HG03520 (cell line): ENCODE data around the gene CD14.
A peak's percentile ranks its signal among the peaks of the same experiment; 100 is the strongest.
"Not testable (repeated sequence)": the region's sequence is repeated elsewhere in the genome, so short reads cannot be mapped to it uniquely, and the experiment has no call there.

Experiments
- ATAC-seq: cut with Tn5 transposase; IDR thresholded peaks from one replicate; pipeline ENCODE4 v1.9.1; 2021; ENCODE audit warnings: mild to moderate bottlenecking, moderate library complexity; ENCODE audit not compliant: unreplicated experiment

Gene CD14

DNA sequence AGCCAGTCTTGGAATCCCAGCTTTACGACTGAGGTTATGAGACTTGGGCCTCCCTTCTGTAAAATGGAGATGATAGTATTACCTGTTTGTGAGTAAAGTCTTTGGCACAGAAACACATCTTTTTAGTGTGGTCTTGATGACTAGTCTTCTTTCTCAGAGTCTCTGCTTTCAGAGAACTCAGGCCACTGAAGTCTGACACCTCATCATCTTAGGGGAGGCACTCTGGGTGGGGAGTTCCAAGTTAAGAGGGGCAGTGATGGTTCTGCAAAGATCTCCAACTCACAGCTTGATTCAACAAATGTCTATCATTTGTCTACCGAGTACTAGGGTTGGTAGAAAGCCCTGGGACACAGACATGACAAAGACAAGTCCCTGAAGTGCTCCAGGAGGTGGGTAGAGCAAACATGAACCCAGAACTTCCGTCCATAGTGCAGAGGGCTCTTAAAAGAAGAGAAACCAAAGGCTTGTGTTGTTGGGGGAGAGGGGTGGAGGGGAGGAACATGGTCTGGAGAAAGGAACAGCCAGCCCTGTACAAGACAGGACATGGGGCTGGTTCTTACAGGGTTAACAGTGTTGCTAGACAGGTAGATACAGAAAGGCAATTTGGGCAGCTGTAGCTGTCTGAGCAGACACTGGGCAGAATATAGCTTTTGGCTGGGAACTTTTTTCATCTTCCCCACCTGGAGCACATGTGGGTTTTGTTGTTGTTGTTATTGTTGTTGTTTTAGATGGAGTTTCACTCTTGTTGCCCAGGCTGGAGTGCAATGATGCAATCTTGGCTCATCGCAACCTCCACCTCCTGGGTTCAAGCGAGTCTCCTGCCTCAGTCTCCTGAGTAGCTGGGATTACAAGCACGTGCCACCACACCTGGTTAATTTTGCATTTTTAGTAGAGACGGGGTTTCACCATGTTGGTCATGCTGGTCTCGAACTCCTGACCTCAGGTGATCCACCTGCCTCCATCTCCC lies 2.6 kb upstream of the CD14 start:
- ATAC-seq = no peak

DNA sequence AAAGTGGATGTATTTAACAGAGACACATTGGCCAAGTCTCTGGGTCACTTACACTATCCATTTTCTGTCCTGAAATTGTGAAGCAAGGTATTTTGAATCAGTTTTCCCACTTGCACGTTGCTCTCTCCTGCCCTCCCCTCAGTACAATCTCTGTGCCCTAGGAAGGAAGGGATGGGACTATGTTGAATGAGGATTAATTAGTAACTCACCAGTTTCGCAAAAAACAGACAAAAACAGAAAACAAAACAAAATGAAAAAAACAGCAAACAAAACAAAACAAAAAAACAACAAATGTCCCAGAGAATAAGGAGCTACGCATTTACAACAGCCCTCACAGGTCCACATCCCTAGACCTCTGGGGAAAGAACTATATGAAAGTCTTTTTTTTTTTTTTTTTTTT lies 1.1 kb upstream of the CD14 start:
- ATAC-seq = no peak

- ATAC-seq = no peak
Observed at GRCh38 chr5:140633501-140633900, 526 bp upstream of the CD14 start.

GRCh38 chr5:140632366-140633020 lies 482 bp downstream of the CD14 start:
- ATAC-seq = peak; percentile 49

DNA sequence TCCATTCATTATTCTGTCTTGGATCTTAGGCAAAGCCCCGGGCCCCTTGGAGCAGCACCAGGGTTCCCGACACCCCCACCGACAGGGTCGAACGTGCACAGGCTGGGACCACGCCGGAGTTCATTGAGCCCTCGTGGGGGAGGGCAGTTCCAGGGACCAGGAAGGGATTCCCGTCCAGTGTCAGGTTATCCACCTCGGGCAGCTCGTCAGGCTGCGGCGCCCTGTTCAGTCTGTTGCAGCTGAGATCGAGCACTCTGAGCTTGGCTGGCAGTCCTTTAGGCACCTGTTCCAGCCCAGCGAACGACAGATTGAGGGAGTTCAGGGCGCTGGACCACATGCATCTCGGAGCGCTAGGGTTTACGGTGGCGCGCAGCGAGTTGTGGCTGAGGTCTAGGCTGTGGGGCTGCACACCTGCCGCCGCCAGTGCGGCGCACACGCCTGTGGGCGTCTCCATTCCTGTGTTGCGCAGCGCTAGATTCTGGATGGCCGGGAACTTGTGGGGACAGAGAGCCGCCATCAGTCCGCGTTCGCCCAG lies 1.1 kb downstream of the CD14 start:
- ATAC-seq = peak; percentile 32

DNA sequence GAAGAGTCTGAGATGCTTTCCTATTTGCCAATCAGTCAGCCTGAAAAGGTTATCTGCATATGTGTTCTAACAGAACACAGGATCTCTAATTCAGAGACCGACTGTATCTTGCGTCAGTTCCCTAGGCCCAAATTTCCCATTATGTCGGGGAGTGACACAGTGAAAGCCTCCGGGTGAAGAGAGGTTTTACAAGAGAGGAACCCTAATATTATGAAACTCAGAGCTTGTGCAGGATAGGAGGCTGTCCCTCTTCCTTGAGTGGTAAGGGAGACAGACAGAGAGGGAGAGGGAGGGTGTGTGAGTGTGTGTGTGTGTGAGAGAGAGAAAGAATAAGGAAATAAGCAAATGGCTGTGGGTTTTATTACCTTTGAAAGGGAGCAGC lies 1.9 kb downstream of the CD14 start:
- ATAC-seq = no peak

- ATAC-seq = no peak
Observed at GRCh38 chr5:140630292-140631035, 2.5 kb downstream of the CD14 start.

- ATAC-seq = no peak
Observed at GRCh38 chr5:140628711-140629110, 4.3 kb downstream of the CD14 start.

DNA sequence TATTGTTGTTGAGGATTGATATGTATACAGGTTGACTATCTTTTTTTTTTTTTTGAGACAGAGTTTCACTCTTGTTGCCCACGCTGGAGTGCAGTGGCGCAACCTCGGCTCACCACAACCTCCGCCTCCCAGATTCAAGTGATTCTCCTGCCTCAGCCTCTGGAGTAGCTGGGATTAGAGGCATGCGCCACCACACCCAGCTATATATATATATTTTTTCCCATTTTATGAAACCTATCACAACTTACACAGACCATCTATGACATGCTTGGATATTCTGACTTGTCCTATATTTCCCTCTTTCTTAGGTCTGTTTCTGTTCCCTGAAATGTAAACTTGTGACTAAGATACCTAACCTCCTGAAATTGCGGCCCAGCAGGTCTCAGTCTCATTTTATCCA lies 5.0 kb downstream of the CD14 start:
- no peak for ATAC-seq

DNA sequence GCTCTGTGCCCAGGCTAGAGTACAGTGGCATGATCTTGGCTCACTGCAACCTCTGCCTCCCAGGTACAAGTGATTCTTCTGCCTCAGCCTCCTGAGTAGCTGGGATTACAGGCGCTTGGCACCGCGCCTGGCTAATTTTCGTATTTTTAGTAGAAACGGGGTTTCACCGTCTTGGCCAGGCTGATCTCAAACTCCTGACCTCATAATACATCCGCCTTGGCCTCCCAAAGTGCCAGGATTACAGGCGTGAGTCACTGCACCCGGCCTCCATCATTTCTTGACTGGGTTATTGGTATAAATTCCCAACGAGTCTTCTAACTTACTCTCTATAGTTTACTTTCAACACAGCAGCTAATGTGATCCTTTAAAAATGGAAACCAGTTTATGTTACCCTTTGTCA lies 8.1 kb downstream of the CD14 start:
- ATAC-seq = not testable (repeated sequence)

DNA sequence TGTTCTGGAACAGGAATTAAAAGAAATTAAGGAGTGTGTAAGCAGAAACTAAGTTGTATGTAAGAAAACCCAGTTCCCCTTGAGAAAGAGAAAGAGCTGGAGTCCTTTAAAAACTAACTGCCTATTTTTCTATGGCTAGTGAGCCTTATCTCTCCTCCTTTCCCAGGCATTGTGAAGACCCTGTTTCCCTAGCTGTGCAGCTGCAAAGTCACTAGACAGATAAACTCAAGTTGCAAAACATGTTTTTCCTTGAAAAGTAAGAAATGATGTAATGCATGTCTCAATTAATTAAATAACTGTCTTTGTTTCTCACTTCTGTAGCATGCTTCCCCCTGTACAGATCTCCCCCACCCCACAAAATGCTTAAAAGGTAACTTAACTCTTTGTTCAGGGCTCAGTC lies 9.9 kb downstream of the CD14 start:
- not testable (repeated sequence) for ATAC-seq

GRCh38 chr5:140622301-140622700 lies 10.7 kb downstream of the CD14 start:
- no peak for ATAC-seq

GRCh38 chr5:140611020-140611521 lies 21.9 kb downstream of the CD14 start:
- no peak for ATAC-seq

- ATAC-seq = no peak
Observed at GRCh38 chr5:140609126-140609525, 23.8 kb downstream of the CD14 start.

- ATAC-seq = no peak
Observed at GRCh38 chr5:140608722-140609121, 24.3 kb downstream of the CD14 start.

- no peak for ATAC-seq
Observed at GRCh38 chr5:140607031-140607430, 25.9 kb downstream of the CD14 start.

- ATAC-seq = no peak
Observed at GRCh38 chr5:140605879-140606278, 27.1 kb downstream of the CD14 start.

DNA sequence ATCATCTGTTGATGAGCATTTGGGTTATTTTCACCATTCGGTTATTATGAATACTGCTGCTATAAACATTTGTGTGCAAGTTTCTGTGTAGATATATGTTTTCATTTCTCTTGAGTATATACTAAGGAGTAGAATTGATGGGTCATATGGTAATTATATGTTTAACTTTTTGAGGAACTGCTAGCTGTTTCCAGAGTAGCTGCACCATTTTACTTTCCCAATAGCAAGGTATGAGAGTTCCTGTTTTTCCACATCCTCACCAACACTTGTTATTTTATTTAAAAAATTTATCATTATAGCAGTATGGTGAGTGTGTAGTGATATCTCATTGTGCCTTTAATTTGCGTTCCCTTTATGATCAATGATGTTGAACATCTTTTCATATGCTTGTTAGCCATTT lies 29.2 kb downstream of the CD14 start:
- no peak for ATAC-seq

DNA sequence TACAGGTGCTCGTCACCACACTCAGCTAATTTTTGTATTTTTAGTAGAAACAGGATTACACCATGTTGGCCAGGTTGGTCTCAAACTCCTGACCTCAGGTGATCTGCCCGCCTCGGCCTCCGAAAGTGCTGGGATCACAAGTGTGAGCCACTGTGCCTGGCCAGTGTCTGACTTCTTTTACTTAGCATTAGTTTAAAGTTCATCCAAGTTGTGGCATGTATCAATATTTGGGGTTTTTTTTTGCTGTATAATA lies 29.6 kb downstream of the CD14 start:
- ATAC-seq = not testable (repeated sequence)

DNA sequence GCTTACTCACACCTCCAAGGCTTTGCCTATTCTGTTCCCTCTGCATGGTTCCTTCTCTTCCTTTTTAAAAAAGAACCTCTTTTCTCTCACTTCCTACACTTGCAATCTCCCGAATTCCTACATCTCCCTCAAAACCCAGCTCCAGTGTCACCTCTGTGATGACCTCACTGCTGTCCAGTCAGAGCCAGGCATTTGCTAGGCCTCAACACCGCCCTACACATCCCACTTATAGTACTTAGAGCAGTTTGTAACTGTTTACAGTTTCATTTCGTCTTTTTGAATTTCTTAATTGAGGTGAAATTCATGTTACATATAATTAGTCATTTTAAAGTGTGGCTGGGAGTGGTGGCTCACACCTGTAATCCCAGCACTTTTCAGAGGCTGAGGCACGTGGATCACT lies 30.8 kb downstream of the CD14 start:
- ATAC-seq = no peak

- no peak for ATAC-seq
Observed at GRCh38 chr5:140600096-140600495, 32.9 kb downstream of the CD14 start.
